Kidney (tissue), 14 donors: ENCODE measurements around the gene HNRNPA1. TPM values are rescaled to one million over a fixed set of nuclear protein-coding genes. Genes with fewer than 3 reads are reported as not detected.

Source experiments
- DNase-seq, 5 donors: peaks; one replicate each; pipeline ENCODE4 v3.0.0-alpha.2; 2013 to 2020
- FAIRE-seq: peaks from 2 replicates; lab custom pipeline; 2012; peaks lifted over from hg19 to GRCh38; lab: Jason Lieb, UNC
- H3K27ac ChIP-seq, 2 donors: one replicate each; pipeline ENCODE4 v1.7.0; 2013; ENCODE audit warnings: low read depth in 2 of 2, low read length in 2 of 2, inconsistent platforms in 1 of 2
- H3K27me3 ChIP-seq: one replicate; pipeline ENCODE4 v1.7.1; 2013; ENCODE audit warnings: low read length, inconsistent platforms; ENCODE audit not compliant: control insufficient read depth, insufficient read depth
- H3K36me3 ChIP-seq, 3 donors: one replicate each; pipeline versions ENCODE4 v1.7.0 to v1.7.1; 2013; ENCODE audit warnings: low read length in 3 of 3, control low read depth in 1 of 3, inconsistent platforms in 1 of 3; ENCODE audit not compliant: insufficient read depth in 3 of 3, control insufficient read depth in 2 of 3
- H3K4me1 ChIP-seq, 3 donors: one replicate each; pipeline versions ENCODE4 v1.7.0 to v1.7.1; 2013; ENCODE audit warnings: low read length in 3 of 3, inconsistent platforms in 1 of 3, low read depth in 1 of 3; ENCODE audit not compliant: control insufficient read depth in 2 of 3, insufficient read depth in 2 of 3
- H3K4me3 ChIP-seq, 3 donors: one replicate each; pipeline versions ENCODE4 v1.7.0 to v1.8.1; 2013; ENCODE audit warnings: low read length in 3 of 3, control low read depth in 1 of 3, inconsistent platforms in 1 of 3
- H3K9ac ChIP-seq, 3 donors: one replicate each; pipeline versions ENCODE4 v1.7.0 to v1.7.1; 2013; ENCODE audit warnings: low read length in 3 of 3, control low read depth in 1 of 3, inconsistent platforms in 1 of 3
- H3K9me3 ChIP-seq, 3 donors: one replicate each; pipeline versions ENCODE4 v1.7.0 to v1.7.1; 2013; ENCODE audit warnings: low read length in 3 of 3, control low read depth in 1 of 3, inconsistent platforms in 1 of 3; ENCODE audit not compliant: control insufficient read depth in 2 of 3, insufficient read depth in 1 of 3
- CTCF ChIP-seq: IDR thresholded peaks from 3 replicates; pipeline ENCODE4 v1.5.1; 2012; ENCODE audit warnings: mild to moderate bottlenecking, moderate library complexity, borderline replicate concordance; ENCODE audit not compliant: insufficient read depth; ENCODE audit errors: extremely low read depth
- intact Hi-C: fragments of 100-400 bp; cut with DNase I; formaldehyde crosslinking; loops from one replicate; pipeline ENCODE4 v1.11.1; 2022
- polyA plus RNA-seq: library from polyadenylated mRNA; stranded (reverse); fragments of 350-450 nt; fragmentation: Illumina TruSeq; extraction: RNeasy Lipid Tissue Mini Kit (QIAGEN cat#74804); gene quantifications from one replicate; pipeline ENCODE4 v1.2.3, GENCODE V29; 2014; ENCODE audit warnings: low read depth, low replicate concordance; ENCODE audit not compliant: insufficient read depth
- total RNA-seq: library from RNA; stranded (reverse); fragmentation: NEBNext Ultra II Directional; extraction: Animal tissue kit (Norgen Biotek cat#: 25700); gene quantifications from one replicate; pipeline ENCODE4 v1.2.1, GENCODE V29; 2021
- donor health status: control.
- donor health status: control.
- donor health status: control.
- donor health status: control.
- donor health status: control.
- donor health status: DM: yes; HTN: yes; CAD: no.
- donor health status: Normal renal cell carcinoma (clear cell type).

Gene HNRNPA1
- total and polyA plus RNA-seq, 2 donors from 2014 or later = 648 to 964 TPM

- DNase-seq (no peak), FAIRE-seq (no peak)
- Histone ChIP-seq H3K36me3 (peaks cover 5 to 20% (median 9%) of the 10 kb centered on the region in 3 donors), H3K27me3 (no peaks in the 10 kb centered on the region), H3K9me3 (no peaks in the 10 kb centered on the region), H3K9ac (no peak overlapping the region), H3K4me1 (no peaks in the 10 kb centered on the region), H3K27ac (no peak overlapping the region), H3K4me3 (no peak overlapping the region)
- intact Hi-C loops = no loop called here
- TF ChIP-seq CTCF = no peak
Measured at GRCh38 chr12:54238531-54238930, 42.0 kb upstream of the HNRNPA1 start.

GRCh38 chr12:54239620-54240019 lies 40.9 kb upstream of the HNRNPA1 start:
- DNase-seq (no peak), FAIRE-seq (no peak)
- Histone ChIP-seq H3K4me3 (no peak overlapping the region), H3K9me3 (no peaks in the 10 kb centered on the region), H3K27ac (no peak overlapping the region), H3K27me3 (no peaks in the 10 kb centered on the region), H3K4me1 (no peaks in the 10 kb centered on the region), H3K9ac (no peak overlapping the region), H3K36me3 (peaks cover 5 to 20% (median 9%) of the 10 kb centered on the region in 3 donors)
- TF ChIP-seq CTCF = no peak
- intact Hi-C loops = no loop called here

- Histone ChIP-seq H3K9me3 (no peaks in the 10 kb centered on the region), H3K27ac (no peak overlapping the region), H3K9ac (no peak overlapping the region), H3K4me1 (no peaks in the 10 kb centered on the region), H3K4me3 (no peak overlapping the region), H3K27me3 (no peaks in the 10 kb centered on the region), H3K36me3 (peaks cover 5 to 20% (median 9%) of the 10 kb centered on the region in 3 donors)
- DNase-seq = no peak
- FAIRE-seq = no peak
- intact Hi-C loops = no loop called here
- no peak for TF ChIP-seq CTCF
Measured at GRCh38 chr12:54240129-54240528, 40.4 kb upstream of the HNRNPA1 start.

- Histone ChIP-seq H3K36me3 (peaks cover 5 to 20% (median 9%) of the 10 kb centered on the region in 3 donors), H3K9me3 (no peaks in the 10 kb centered on the region), H3K27me3 (no peaks in the 10 kb centered on the region), H3K4me1 (no peaks in the 10 kb centered on the region), H3K27ac (no peak overlapping the region), H3K4me3 (no peak overlapping the region), H3K9ac (no peak overlapping the region)
- FAIRE-seq (no peak), DNase-seq (no peak)
- TF ChIP-seq CTCF = no peak
- intact Hi-C loops = no loop called here
Measured at GRCh38 chr12:54240971-54241588, 39.4 kb upstream of the HNRNPA1 start.
